ENCODE results near the gene BCOR.

GRCh38 chrX:40065296-40066046 is 32.3 kb downstream of the BCOR start:
- TF ChIP-seq POLR2AphosphoS5 (IDR thresholded peaks at IDR 0.05): no peak
- no peak for TF ChIP-seq CTCF (IDR thresholded peaks at IDR 0.05)

All from suprapubic skin (tissue), 3 donors.